Renal cortex interstitium (tissue), 11 donors: ENCODE measurements around the gene SAP30BP. TPM values are rescaled to one million over a fixed set of nuclear protein-coding genes. Genes with fewer than 3 reads are reported as not detected.

Experiments
- DNase-seq, 11 donors: peaks; one replicate each; pipeline ENCODE4 v3.0.0-alpha.2; 2013; ENCODE audit warnings: low read depth in 9 of 11, low spot score in 4 of 11; ENCODE audit errors: extremely low read depth in 1 of 11
- polyA plus RNA-seq, 3 donors: library from polyadenylated mRNA; unstranded; fragments of 120-200 nt; gene quantifications; one replicate each; pipeline ENCODE4 v1.2.1, GENCODE V29; 2013; ENCODE audit not compliant: insufficient read length in 3 of 3

Gene SAP30BP
- polyA plus RNA-seq, 3 donors: 87.6 to 96.1 (median 94.4) TPM

GRCh38 chr17:75724016-75725003, 57.2 kb downstream of the SAP30BP start:
- DNase-seq: no peak

- DNase-seq: no peak
These were observed 58.4 kb downstream of the SAP30BP start for GRCh38 chr17:75725504-75725903.

- no peak for DNase-seq
These were observed 60.3 kb downstream of the SAP30BP start for GRCh38 chr17:75727391-75727790.

GRCh38 chr17:75729351-75729750, 62.2 kb downstream of the SAP30BP start:
- DNase-seq: no peak

- DNase-seq: no peak
These were observed 62.9 kb downstream of the SAP30BP start for GRCh38 chr17:75730065-75730464.

- no peak for DNase-seq
These were observed 64.1 kb downstream of the SAP30BP start for GRCh38 chr17:75731086-75731715.

GRCh38 chr17:75731716-75732498, 64.8 kb downstream of the SAP30BP start:
- DNase-seq: no peak

- DNase-seq: no peak
These were observed 66.3 kb downstream of the SAP30BP start for GRCh38 chr17:75733471-75733870.

- DNase-seq: no peak
These were observed 67.6 kb downstream of the SAP30BP start for GRCh38 chr17:75734674-75735294.

GRCh38 chr17:75736173-75736835, 69.2 kb downstream of the SAP30BP start:
- no peak for DNase-seq

- no peak for DNase-seq
These were observed 70.2 kb downstream of the SAP30BP start for GRCh38 chr17:75737133-75737962.

GRCh38 chr17:75738218-75738802, 71.2 kb downstream of the SAP30BP start:
- DNase-seq: no peak

GRCh38 chr17:75739174-75739573, 72.0 kb downstream of the SAP30BP start:
- DNase-seq: no peak

- no peak for DNase-seq
These were observed 72.7 kb downstream of the SAP30BP start for GRCh38 chr17:75739801-75740200.

- DNase-seq: no peak
These were observed 73.1 kb downstream of the SAP30BP start for GRCh38 chr17:75740215-75740614.

- no peak for DNase-seq
These were observed 73.5 kb downstream of the SAP30BP start for GRCh38 chr17:75740631-75741077.

- DNase-seq: no peak
These were observed 75.2 kb downstream of the SAP30BP start for GRCh38 chr17:75742337-75742736.
